Glutamatergic neuron (in vitro differentiated cells): ENCODE results near the gene GALNT6. TPM values are rescaled to one million over a fixed set of nuclear protein-coding genes. Genes with fewer than 3 reads are reported as not detected.

ENCODE experiments used
- DNase-seq: peaks from one replicate; pipeline ENCODE4 v3.0.0; 2022
- H3K27ac Mint-ChIP-seq: one replicate; pipeline ENCODE4 v1.8.0; 2020; ENCODE audit warnings: mild to moderate bottlenecking, mixed read lengths, inconsistent platforms; ENCODE audit not compliant: unreplicated experiment
- H3K27me3 Mint-ChIP-seq: one replicate; pipeline ENCODE4 v1.8.0; 2020; ENCODE audit warnings: mild to moderate bottlenecking, moderate library complexity, mixed read lengths, inconsistent platforms; ENCODE audit not compliant: unreplicated experiment
- H3K36me3 Mint-ChIP-seq: one replicate; pipeline ENCODE4 v1.8.0; 2020; ENCODE audit warnings: mild to moderate bottlenecking, mixed read lengths, inconsistent platforms; ENCODE audit not compliant: unreplicated experiment
- H3K4me1 Mint-ChIP-seq: one replicate; pipeline ENCODE4 v1.8.0; 2020; ENCODE audit warnings: mild to moderate bottlenecking, low read depth, mixed read lengths, inconsistent platforms; ENCODE audit not compliant: unreplicated experiment
- H3K4me3 Mint-ChIP-seq: one replicate; pipeline ENCODE4 v1.8.0; 2020; ENCODE audit warnings: mild to moderate bottlenecking, mixed read lengths, inconsistent platforms; ENCODE audit not compliant: unreplicated experiment
- H3K9me3 Mint-ChIP-seq: one replicate; pipeline ENCODE4 v1.8.0; 2020; ENCODE audit warnings: mild to moderate bottlenecking, moderate library complexity, mixed read lengths, inconsistent platforms; ENCODE audit not compliant: unreplicated experiment
- CTCF ChIP-seq: fragments of 200-600 bp; sonication (generic); IDR thresholded peaks from one replicate; pipeline ENCODE4 v1.5.0; 2021; ENCODE audit not compliant: partially characterized antibody, unreplicated experiment
- total RNA-seq: library from RNA; stranded (reverse); fragmentation: NEBNext Ultra II Directional; extraction: Animal tissue kit (Norgen Biotek cat#: 25700); gene quantifications from one replicate; pipeline ENCODE4 v1.2.1, GENCODE V29; 2021; ENCODE audit not compliant: unreplicated experiment

Gene GALNT6
- total RNA-seq, 1 donor from 2014 or later: 0.39 TPM

GRCh38 chr12:51401900-51402299, 10.7 kb upstream of the GALNT6 start:
- no peak for DNase-seq
- peaks cover 2% of the 10 kb centered on the region for H3K4me1 Mint-ChIP-seq
- no peaks in the 10 kb centered on the region for H3K36me3 Mint-ChIP-seq
- no peak overlapping the region for H3K27ac Mint-ChIP-seq
- H3K4me3 Mint-ChIP-seq: no peak overlapping the region
- H3K9me3 Mint-ChIP-seq: peaks cover 2% of the 10 kb centered on the region
- TF ChIP-seq CTCF: no peak
- peaks cover 4% of the 10 kb centered on the region for H3K27me3 Mint-ChIP-seq

- Mint-ChIP-seq H3K27me3 (peaks cover 4% of the 10 kb centered on the region), H3K4me1 (peaks cover 2% of the 10 kb centered on the region), H3K9me3 (peaks cover 2% of the 10 kb centered on the region), H3K36me3 (no peaks in the 10 kb centered on the region), H3K27ac (no peak overlapping the region), H3K4me3 (no peak overlapping the region)
- DNase-seq: no peak
- no peak for TF ChIP-seq CTCF
Measured at GRCh38 chr12:51401486-51401885, 10.3 kb upstream of the GALNT6 start.

- Mint-ChIP-seq H3K4me3 (no peak overlapping the region), H3K4me1 (peaks cover 2% of the 10 kb centered on the region), H3K36me3 (no peaks in the 10 kb centered on the region), H3K27me3 (no peaks in the 10 kb centered on the region), H3K27ac (no peak overlapping the region), H3K9me3 (peaks cover 2% of the 10 kb centered on the region)
- TF ChIP-seq CTCF: no peak
- no peak for DNase-seq
Measured at GRCh38 chr12:51401020-51401419, 9.8 kb upstream of the GALNT6 start.

GRCh38 chr12:51399891-51400290, 8.7 kb upstream of the GALNT6 start:
- Mint-ChIP-seq H3K9me3 (peaks cover 2% of the 10 kb centered on the region), H3K27me3 (no peaks in the 10 kb centered on the region), H3K36me3 (no peaks in the 10 kb centered on the region), H3K4me3 (no peak overlapping the region), H3K27ac (no peak overlapping the region), H3K4me1 (no peaks in the 10 kb centered on the region)
- TF ChIP-seq CTCF: no peak
- DNase-seq: no peak

GRCh38 chr12:51397670-51398069, 6.5 kb upstream of the GALNT6 start:
- TF ChIP-seq CTCF: no peak

More at GRCh38 chr12:51397670-51398069, 6.5 kb upstream of the GALNT6 start:
- Mint-ChIP-seq H3K9me3 (no peaks in the 10 kb centered on the region), H3K27me3 (peaks cover 5% of the 10 kb centered on the region), H3K4me1 (no peaks in the 10 kb centered on the region), H3K36me3 (no peaks in the 10 kb centered on the region), H3K4me3 (no peak overlapping the region), H3K27ac (no peak overlapping the region)
- no peak for DNase-seq
